Stimulated activated CD8-positive, alpha-beta memory T cell treated with anti-CD3 and anti-CD28 coated beads, Interleukin-7, amount 100 ng/mL, for 4 hours (primary cell): ENCODE measurements around the gene NDUFS5.
"Not testable (repeated sequence)": the region's sequence is repeated elsewhere in the genome, so short reads cannot be mapped to it uniquely, and the experiment has no call there.

Experiments
- DNase-seq, 2 donors: peaks; one replicate each; pipeline ENCODE4 v3.0.0-alpha.2; 2020; ENCODE audit warnings: low read depth in 2 of 2

NDUFS5 gene

DNA sequence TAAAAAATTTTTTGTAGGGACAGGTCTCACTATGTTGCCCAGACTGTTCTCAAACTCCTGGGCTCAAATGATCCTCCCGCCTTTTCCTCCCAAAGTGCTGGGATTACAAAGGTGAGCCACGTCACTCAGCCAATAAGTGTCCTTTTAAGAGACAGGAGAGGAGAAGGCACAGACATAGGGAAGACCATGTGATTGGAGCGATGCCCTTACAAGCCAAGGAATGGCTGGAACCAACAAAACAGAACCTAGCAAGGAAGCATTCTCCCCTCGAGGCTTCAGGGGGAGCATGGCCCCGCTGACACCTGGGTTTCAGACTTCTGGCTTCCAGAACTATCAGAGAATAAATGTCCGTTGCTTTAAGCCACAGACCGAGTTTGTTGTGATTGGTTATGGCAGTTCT is 37.0 kb downstream of the NDUFS5 start:
- no peak for DNase-seq

DNA sequence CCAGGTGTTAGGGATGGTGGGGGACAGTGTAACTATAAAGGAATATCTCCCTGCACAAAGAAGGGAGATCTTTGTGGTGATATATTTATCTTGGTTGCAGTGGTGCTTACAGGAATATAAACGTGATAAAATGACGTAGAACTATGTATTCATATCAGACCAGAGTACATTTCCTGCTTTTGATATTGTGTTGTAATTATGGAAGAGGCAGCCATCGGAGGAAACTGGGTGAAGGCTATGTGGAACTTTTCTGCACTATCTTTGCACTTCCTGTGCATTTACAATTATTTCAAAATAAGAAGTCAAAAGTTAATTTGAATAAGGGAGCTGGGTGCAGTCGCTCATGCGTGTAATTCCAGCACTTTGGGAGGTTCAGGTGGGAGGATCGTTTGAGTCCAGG is 37.6 kb downstream of the NDUFS5 start:
- no peak for DNase-seq

DNA sequence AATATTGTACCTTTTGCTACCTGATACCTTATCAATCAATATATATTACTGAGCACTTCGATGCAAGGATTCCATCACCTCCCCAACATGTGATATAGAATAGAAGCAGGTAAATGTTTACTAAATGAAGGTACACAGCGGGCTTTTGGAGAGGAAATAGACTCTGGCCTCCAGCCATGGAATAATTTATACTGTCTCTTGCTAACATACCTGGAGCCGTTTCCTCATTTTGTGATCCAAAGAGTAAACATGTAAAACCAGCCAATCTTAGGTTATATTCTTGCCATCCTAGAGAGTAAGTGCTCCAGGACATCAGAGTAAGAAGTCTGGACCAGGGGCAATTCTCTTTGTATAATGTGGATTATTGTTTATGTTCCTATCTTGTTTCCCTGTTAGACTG is 39.4 kb downstream of the NDUFS5 start:
- DNase-seq: no peak

DNA sequence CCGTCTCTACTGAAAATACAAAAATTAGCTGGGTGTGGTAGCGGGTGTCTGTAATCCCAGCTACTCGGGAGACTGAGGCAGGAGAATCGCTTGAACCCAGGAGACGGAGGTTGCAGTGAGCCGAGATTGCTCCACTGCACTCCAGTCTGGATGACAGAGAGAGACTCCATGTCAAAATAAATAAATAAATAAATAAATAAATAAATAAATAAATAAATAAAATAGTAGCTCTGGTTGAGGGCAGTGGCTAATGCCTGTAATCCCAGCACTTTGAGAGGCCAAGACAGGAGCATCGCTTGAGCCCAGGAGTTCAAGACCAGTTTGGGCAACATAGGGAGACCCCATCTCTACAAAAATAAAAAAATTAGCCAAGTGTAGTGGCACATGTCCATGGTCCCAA is 42.1 kb downstream of the NDUFS5 start:
- not testable (repeated sequence) for DNase-seq

DNA sequence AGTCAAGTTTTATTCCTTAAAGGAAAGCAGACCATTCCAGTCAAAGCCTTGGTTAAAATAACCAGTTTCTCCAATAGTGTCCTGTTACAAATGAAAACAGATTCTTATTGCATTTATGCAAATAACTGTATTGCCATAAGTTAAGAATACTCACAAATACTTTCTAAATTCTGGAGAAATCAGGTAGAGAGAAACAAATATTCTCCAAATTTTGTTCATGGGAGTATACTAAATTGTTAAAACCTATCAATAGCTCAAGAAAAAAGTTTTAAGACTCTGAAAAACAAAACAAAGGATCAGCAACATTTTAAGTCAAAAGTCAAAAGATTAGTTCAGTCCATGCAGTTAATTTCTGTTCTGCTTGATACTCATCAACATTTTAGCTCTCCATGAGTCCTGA is 45.4 kb downstream of the NDUFS5 start:
- not testable (repeated sequence) for DNase-seq

DNA sequence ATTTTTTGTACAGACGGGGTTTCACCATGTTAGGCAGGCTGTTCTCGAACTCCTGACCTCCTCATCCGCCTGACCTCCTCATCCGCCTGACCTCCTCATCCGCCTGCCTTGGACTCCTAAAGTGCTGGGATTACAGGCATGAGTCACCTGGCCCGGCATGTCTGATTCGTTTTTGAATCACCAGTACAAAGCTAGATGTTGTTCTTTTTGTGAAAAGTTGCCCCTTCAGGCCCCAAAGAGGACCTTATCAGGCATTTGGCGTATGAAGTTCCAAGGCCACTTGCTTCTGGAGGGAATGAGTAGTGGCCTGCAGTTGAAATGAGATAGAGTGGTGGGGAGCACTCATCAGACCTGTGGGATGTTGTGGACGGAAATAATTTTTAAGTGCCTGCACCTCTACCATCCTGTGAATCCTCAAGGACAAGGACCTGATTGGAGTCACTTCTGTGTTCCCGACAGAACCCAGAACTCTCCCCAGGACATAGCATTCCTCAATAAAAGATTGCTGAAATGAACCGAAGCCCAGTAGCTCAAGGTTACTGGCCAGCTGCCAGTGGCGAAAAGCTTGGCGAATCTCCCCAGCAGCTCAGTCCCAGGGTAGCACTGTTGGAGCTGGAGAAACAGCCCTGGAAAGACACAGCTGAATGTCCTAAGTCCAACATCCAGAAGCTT is 50.1 kb downstream of the NDUFS5 start:
- DNase-seq: no peak

DNA sequence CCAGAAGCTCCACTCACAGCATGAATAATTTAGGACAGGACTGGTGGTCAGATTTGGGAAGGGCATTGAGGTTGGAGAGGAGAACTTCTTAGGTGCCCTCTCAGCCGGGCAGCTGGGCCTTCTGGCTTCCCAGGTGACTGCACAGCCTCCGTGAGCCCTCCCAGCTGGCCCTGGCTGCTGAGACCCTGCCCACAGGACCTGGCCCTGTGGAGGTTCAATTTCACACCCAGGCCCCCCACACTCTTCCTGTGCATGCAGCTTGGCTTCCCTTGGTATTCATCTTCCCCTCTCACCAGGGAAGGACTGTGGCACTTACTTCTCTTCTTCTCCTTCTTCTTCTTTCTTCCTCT is 50.6 kb downstream of the NDUFS5 start:
- DNase-seq: no peak

DNA sequence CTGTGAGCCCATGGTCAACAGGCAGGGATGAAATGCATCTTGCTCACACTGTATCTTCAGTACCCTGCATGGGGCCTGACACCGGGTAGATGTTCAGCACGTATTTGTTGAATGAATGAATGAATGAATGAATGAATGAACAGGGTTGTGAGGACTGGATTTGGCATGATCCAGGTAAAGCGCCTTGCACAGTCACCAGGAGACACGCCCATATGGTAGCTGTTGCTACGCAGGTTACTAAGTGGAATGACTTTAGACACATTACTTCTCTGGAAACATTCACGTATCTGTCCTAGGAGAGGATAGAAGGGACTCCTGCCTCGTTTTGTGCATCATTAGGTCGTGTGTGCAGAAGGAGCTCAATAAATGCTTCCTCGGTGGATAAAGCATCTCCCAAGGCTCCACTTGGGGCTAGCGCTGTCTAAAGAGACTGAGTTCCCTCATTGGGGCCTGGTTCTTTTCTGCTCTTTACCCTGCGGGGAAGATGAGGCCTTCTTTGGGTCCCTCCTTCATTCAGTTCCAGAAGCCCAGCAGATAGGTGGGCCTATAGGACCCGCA is 54.2 kb downstream of the NDUFS5 start:
- DNase-seq: no peak

DNA sequence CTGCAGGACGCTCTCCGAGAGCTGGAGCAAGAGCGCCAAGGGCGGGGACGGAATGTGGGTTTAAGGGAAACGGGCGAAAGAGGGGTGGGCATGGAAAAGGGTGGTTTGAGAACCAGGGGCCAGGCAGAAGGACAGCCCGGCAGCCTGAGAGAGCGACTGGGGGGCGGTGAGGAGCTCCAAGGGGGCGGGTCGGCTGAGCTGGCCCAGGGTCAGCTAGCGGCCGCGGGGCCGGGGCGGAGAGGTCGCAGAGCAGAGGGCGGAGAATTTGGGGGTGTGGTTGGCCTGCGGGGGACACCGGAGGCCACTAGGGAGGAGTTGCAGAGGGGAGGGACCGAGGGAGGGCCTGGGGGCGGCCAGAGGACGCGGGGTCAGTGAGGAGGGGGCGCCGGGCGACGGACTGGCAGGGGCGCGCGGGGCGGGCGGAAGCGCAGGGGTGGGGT is 54.7 kb downstream of the NDUFS5 start:
- no peak for DNase-seq

DNA sequence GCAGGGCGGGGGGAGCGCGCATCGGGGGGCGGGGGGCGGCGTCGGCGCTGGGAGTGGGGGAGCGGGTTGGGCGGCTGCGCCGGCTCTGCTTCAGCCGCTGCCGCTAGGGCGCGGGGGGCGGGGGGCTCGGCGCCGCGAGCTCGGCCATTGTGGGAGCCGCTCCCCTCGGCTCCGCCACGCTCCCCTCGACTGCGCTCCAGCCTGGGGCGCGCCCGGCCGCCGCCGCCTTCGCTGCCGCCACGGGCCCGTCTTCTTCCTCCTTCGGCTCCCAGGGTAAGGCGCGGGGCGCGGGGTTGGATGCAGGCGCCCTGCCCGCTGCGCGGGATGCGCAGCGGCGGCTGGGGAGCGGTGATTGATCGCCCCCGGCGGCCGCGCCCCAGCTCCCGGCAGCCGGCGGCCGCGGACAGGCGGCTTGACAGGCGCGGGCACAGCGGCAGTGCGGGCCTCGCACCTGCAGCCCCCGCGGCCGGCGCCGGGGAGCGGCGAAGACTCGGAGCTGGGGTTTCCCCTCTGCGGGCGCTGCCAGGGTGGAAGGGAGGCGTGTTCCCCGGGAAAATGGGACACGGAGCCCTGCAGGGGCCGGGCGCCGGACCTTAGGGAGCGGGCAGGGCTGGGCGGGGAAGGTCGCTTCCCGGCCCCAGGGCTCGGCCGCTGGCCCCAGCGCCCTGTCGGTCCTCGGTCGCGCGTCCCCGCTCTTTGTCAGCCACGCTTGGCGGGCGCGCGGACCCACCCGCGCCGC is 55.3 kb downstream of the NDUFS5 start:
- no peak for DNase-seq

DNA sequence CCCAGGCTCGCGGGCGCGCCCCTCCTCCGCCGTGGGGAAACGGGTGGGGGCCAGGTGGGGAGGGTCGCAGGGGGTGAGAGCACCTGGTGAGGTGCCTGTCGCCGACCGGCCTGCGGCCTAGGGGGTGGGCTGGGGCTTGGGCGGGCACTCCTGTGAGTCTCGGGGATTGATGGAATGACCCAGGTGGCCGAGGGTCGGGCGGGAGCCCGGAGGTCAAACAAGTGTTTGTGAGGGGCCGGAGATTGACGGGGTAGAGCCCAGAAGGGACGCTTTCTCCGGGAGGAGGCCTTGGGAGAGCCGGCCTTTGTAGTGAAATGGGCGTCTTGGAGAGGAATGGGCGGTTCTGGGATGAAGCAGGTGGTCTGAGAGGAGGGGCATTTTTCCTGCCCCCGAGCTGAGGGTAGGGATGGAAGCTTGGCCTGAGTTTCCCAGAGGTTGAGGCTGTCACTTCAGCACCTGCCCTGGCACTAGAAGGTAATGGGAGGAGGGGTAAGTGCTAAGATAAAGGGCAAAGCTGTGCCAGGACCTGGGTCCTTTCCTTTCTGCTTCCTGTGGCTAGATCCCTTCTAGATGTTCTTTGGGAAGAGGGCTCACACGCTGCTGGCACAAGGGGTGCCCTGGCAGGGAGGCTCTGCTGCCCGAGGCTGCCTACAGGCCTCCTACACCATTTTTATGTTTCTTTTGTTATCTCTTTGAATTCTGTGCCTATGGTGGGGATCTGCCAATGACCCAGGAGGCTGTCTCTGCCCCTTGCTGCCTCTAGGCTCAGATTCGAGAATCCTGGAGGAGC is 56.1 kb downstream of the NDUFS5 start:
- no peak for DNase-seq

DNA sequence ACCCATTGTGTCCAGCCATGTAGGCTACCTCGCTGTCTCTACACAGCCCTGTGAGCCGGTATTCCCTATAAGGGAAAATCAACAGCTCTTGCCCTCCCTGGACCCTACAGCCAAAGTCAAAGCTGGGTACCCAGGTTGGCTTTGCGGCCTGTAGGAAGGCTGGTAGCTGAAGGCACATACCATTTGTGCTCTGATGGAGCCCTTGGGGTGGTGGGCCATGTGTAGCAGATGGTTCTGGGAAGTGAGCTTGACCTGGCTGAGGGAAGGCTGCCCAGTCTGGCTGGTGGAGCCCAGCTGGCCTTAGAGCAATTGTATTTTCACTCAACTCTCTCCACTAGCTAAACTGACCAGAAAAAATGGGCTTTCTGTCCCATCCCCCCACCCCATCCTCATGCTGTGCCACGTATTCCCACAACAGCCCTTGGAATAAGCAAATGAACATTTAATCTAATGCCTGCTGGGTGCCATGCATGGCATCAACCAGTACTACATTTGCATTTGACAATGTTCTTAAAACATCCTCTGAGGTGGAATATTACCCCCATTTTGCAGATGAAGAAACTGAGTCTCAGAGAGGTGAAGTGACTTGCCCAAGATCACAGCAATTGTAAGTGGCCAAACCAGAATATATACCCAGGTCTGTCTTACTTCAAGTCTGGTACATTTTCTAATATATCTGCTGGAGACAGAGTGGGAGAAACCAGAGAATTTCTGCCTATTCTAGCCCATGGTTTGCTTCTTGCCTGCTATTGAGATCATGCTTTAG is 56.8 kb downstream of the NDUFS5 start:
- DNase-seq: no peak

DNA sequence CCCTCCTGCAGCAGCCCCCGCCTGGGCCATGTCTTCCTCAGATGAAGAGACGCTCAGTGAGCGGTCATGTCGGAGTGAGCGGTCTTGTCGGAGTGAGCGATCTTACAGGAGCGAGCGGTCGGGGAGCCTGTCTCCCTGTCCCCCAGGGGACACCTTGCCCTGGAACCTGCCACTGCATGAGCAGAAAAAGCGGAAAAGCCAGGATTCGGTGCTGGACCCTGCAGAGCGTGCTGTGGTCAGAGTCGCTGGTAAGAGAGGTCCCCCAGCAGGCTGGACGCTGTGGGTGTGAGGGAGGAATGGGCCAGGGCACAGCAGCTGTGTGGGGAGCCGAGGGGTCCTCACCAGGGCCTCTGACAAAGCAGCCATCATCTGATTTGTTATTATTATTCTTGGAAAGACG is 58.0 kb downstream of the NDUFS5 start:
- DNase-seq: no peak
